Psoas muscle (tissue), 8 donors: Measurements from ENCODE around the gene MORN3. TPM values are rescaled to one million over a fixed set of nuclear protein-coding genes. Genes with fewer than 3 reads are reported as not detected.
"Not testable (repeated sequence)": the region's sequence is repeated elsewhere in the genome, so short reads cannot be mapped to it uniquely, and the experiment has no call there.

Experiments
- ATAC-seq, 4 donors: fragments of 200-7000 bp; cut with Tn5 transposase; one replicate each; pipeline ENCODE4 v1.9.1; 2020; ENCODE audit warnings: moderate library complexity in 3 of 4, mild to moderate bottlenecking in 2 of 4
- DNase-seq, 2 donors: peaks; one replicate each; pipeline ENCODE4 v3.0.0-alpha.2; 2020
- H3K27ac ChIP-seq: fragments of 200-600 bp; one replicate; pipeline ENCODE4 v1.8.0; 2022
- H3K27me3 ChIP-seq, 3 donors: fragments of 200-600 bp in 1 of 3; one replicate each; pipeline versions ENCODE4 v1.6.1 to v1.8.0; 2013 to 2022; ENCODE audit warnings: low read length in 2 of 3, mild to moderate bottlenecking in 2 of 3, moderate library complexity in 1 of 3; ENCODE audit not compliant: insufficient read depth in 3 of 3
- H3K36me3 ChIP-seq, 2 donors: fragments of 200-600 bp in 1 of 2; one replicate each; pipeline versions ENCODE4 v1.6.1 to v1.8.0; 2013 to 2022; ENCODE audit warnings: low read depth in 1 of 2, mild to moderate bottlenecking in 1 of 2, moderate library complexity in 1 of 2; ENCODE audit not compliant: insufficient read depth in 1 of 2
- H3K4me1 ChIP-seq: fragments of 200-600 bp; one replicate; pipeline ENCODE4 v1.8.0; 2022
- H3K4me3 ChIP-seq: fragments of 200-600 bp; one replicate; pipeline ENCODE4 v1.8.0; 2022; ENCODE audit warnings: mild to moderate bottlenecking
- H3K9me3 ChIP-seq: fragments of 200-600 bp; one replicate; pipeline ENCODE4 v1.8.0; 2022
- WGBS, 3 donors: extraction: QIAGEN DNeasy Blood & Tissue Kit; methylation state at CpG; one replicate each; pipeline versions ENCODE4 v1.1.6 to v1.1.7; 2013; 5-methylcytosine and 5-hydroxymethylcytosine counted together
- intact Hi-C, 2 donors: fragments of 100-400 bp; cut with DNase I; formaldehyde crosslinking; loops; one replicate each; pipeline versions ENCODE4 v1.11.0 to v1.14.2; 2022
- polyA plus RNA-seq, 3 donors: library from polyadenylated mRNA; stranded (reverse); fragments of 200-250 nt; gene quantifications; one replicate each; pipeline ENCODE4 v1.2.3, GENCODE V29; 2013
- total RNA-seq, 4 donors: library from RNA; stranded (reverse); fragmentation: NEBNext Ultra II Directional in 2 of 4; extraction: Animal tissue kit (Norgen Biotek cat#: 25700) in 2 of 4; gene quantifications; one replicate each; pipeline versions ENCODE4 v1.2.1 to v1.2.4, GENCODE V29; 2021 to 2023
- TF ChIP-seq, protein P1 (sequence below): fragments of 200-600 bp; IDR thresholded peaks from one replicate; pipeline ENCODE4 v1.8.0; 2022; ENCODE audit warnings: antibody characterized with exemption
- donor health status: healthy with polysubstance abuse.
- donor health status: DM: no; HTN: no; CAD: no; lungs with moderate emphysema.
- donor health status: Bipolar disorder and iron deficiency.
- donor health status: healthy.
- donor health status: DM: yes; HTN: yes; CAD: no.
- donor health status: DM: no; HTN: no; CAD: no.
- donor health status: DM: no; HTN: no; CAD: no.
- donor health status: DM: yes; HTN: yes; CAD: no.

MORN3 gene
- total and polyA plus RNA-seq, 7 donors: under 0.01 to 0.12 TPM; not detected in 5

DNA sequence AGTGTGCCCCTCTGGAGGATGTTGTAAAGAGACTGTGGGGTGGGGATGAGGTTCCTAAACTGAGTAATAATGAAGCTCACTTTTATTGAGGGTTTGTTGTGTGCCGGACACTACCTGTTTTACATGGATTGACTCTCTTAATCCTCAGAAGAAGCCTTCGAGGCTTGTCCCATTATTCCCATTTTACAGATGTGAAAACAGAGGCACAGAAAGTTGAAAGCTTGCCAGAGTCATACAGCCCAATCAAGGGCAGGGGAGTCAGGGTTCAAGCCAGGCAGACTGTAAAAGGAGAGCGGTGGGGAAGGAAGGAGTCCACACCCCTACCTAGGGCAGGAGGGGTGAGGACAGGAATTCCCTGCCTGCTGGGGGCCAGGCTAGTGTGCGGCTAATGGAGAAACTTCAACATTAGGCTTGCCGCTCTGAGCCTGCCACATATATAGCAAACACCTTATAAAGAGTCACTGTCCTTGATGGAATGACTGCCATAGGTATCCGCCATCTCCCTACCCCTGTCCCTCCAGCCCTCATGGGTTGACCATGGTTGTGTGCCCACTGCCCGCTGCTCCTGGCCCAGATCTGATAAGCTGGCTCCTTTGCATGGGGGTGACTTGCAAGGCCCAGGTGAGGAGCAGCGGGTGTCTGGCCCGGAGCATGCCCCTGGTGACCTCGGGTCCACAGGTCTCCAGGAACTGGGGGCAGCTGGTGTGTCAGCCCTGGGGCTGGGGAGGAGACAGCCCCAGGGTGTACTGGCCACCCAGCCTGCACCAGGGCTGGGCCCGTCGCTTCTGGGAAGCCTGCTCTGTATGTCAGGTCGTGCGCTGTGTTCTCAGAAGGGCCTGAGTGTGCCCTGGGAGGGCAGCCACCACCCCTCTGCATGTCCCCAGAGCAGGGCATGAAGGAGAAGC, 30.9 kb downstream of the MORN3 start:
- H3K36me3 ChIP-seq: peaks cover 0 to 15% of the 10 kb centered on the region in 2 donors
- no peaks in the 10 kb centered on the region for H3K27me3 ChIP-seq
- no peak overlapping the region for H3K27ac ChIP-seq
- H3K9me3 ChIP-seq: no peaks in the 10 kb centered on the region
- ATAC-seq (peak in 1 of 4 donors; percentile 19), DNase-seq (no peak)
- peaks cover 10% of the 10 kb centered on the region for H3K4me1 ChIP-seq
- H3K4me3 ChIP-seq: no peak overlapping the region
- TF ChIP-seq, protein P1, sequence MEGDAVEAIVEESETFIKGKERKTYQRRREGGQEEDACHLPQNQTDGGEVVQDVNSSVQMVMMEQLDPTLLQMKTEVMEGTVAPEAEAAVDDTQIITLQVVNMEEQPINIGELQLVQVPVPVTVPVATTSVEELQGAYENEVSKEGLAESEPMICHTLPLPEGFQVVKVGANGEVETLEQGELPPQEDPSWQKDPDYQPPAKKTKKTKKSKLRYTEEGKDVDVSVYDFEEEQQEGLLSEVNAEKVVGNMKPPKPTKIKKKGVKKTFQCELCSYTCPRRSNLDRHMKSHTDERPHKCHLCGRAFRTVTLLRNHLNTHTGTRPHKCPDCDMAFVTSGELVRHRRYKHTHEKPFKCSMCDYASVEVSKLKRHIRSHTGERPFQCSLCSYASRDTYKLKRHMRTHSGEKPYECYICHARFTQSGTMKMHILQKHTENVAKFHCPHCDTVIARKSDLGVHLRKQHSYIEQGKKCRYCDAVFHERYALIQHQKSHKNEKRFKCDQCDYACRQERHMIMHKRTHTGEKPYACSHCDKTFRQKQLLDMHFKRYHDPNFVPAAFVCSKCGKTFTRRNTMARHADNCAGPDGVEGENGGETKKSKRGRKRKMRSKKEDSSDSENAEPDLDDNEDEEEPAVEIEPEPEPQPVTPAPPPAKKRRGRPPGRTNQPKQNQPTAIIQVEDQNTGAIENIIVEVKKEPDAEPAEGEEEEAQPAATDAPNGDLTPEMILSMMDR: no peak
- intact Hi-C loops: loop anchor here in 1 of 2 donors (5.0 kb wide), 1 partner anchor 39 kb away; no protein-coding TSS in a partner anchor
- 83 to 94% (median 91%) methylated on average over 14 of the region's 14 CpGs for WGBS, 3 donors

DNA sequence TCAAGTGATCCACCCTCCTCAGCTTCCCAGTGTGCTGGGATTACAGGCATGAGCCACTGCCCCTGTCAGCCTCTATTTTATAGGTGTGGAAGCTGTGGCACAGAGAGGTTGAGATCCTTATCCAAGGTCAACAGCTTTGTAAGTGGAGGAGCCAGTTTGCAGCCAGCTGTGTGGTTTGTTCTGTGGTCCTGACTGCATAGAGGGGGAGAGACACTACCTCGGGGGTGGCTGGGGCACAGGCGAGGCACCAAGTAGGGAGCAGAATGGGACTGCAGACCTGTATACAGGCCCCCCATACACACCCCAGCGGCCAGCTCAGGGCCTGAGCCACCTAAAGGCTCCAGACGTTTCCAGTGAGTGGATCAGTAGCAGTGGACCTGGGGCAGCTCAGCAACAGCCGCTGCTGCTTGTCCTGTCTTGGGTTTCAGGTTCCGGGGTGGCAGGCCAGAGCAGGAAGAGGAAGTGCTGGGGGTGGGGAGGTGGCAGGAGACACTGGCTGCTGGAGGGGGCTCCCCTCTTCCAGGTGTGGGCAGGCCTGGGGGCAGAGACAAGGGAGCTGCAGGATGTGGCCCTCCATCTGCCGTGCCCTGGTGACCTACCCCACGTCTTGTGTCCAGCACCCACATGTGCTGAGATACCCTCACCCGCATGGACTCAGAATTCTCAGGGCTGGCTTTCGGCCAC, 32.1 kb downstream of the MORN3 start:
- Histone ChIP-seq H3K4me3 (no peak overlapping the region), H3K27ac (peak overlapping the region; percentile 60), H3K36me3 (peaks cover 0 to 15% of the 10 kb centered on the region in 2 donors), H3K27me3 (no peaks in the 10 kb centered on the region), H3K4me1 (peaks cover 19% of the 10 kb centered on the region), H3K9me3 (no peaks in the 10 kb centered on the region)
- ATAC-seq (peak; percentile 50 to 58 (median 54)), DNase-seq (peak in 1 of 2 donors; percentile 66)
- TF ChIP-seq, protein P1: no peak
- intact Hi-C loops: loop anchor here in 1 of 2 donors (5.0 kb wide), 1 partner anchor 40 kb away; no protein-coding TSS in a partner anchor
- WGBS, 3 donors: 48 to 60% (median 52%) methylated on average over 10 of the region's 10 CpGs

DNA sequence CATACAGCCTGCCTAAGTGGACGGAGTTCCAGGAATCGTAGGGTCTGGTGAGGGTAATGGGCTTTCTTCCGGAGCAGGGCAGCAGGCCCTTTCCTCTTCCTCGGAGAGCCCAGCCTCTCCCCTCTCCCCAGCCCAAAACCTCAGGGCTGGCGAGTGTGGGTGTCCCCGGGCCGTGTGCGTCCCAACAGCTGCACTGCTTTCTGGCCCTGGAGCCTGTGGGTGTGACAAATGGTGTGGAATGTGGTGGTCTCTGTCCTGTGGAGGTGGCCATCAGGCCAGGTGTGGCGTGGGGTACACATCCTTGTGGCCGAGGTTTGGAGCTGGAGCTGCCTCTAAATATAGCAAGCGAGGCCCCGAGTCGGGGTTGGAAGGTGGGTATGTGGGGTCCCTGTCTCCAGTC, 34.6 kb downstream of the MORN3 start:
- TF ChIP-seq, protein P1: no peak
- no peak for DNase-seq
- intact Hi-C loops: loop anchor here in 1 of 2 donors (5.0 kb wide), 1 partner anchor 42 kb away; no protein-coding TSS in a partner anchor
- H3K27ac ChIP-seq: peak overlapping the region; percentile 60
- no peaks in the 10 kb centered on the region for H3K27me3 ChIP-seq
- no peak overlapping the region for H3K4me3 ChIP-seq
- H3K9me3 ChIP-seq: no peaks in the 10 kb centered on the region
- ATAC-seq: peak in 1 of 4 donors; percentile 11
- WGBS, 3 donors: 48 to 64% (median 54%) methylated on average over 13 of the region's 13 CpGs
- peaks cover 43% of the 10 kb centered on the region for H3K4me1 ChIP-seq
- H3K36me3 ChIP-seq: no peaks in the 10 kb centered on the region

DNA sequence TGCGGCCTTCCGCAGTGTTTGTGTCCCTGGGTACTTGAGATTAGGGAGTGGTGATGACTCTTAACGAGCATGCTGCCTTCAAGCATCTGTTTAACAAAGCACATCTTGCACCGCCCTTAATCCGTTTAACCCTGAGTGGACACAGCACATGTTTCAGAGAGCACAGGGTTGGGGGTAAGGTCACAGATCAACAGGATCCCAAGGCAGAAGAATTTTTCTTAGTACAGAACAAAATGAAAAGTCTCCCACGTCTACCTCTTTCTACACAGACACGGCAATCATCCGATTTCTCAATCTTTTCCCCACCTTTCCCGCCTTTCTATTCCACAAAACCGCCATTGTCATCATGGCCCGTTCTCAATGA, 35.6 kb downstream of the MORN3 start:
- H3K27me3 ChIP-seq, ATAC-seq, H3K27ac ChIP-seq, DNase-seq, H3K4me3 ChIP-seq, H3K9me3 ChIP-seq, H3K36me3 ChIP-seq, intact Hi-C loops: not testable (repeated sequence)
- H3K4me1 ChIP-seq: peaks cover 53% of the 10 kb centered on the region
- WGBS, 3 donors: 92 to 100% (median 94%) methylated on average over 3 to 5 of the region's 11 CpGs
